LNCAP (cell line): Measurements from ENCODE around the gene ZNF134.

ENCODE experiments used
- CTCF ChIP-seq: fragments of 450-650 bp; IDR thresholded peaks from 2 replicates; pipeline ENCODE4 v1.5.1; 2017; ENCODE audit warnings: mild to moderate bottlenecking

Gene ZNF134

DNA sequence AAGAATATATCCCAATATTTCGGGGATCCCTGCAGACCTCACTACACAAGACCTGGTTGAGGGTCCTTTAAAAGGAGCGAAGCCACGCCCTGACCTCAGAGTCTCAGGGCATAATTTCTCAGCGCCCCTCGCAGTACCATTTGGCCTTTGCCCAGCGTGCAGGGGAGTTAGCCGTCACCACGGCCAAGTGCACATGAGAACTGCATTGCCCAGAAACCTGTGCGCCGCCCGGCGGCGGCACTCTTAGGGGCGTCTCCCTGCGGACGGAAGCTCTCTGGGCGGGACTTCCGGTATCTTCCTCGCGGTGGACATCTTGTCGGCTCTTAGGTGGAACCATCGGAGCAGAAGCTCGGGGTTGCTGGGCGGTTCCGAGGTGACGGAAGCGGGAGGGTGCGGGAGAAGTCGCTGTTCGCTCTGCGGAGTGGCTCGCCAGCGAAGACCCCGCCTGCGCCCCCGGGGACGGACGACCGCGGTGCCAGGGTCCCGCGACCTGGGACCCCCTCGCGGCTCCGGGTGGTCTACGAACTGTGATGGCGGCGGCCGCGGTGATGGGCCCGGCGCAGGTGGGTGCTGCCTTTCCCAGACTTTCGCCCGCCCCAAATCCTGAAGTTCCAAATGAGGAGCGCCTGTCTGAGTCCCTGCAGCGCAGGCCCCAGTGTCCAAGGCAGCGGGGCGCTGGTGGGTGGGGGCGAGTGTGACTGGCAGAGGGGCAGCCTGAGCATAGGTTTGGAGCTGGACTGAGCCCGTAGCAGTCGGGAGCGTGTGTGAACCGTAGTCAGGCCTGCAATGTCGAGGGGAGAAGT is at the start of gene ZNF134:
Gene ZNF134 (plus strand): TSS at position 302 of the 803 bp plus-strand sequence. CDS start 5,227 bp downstream, outside the sequence.
- no peak for TF ChIP-seq CTCF

GRCh38 chr19:57566396-57567265 is 47.4 kb upstream of the ZNF134 start:
- TF ChIP-seq CTCF: no peak

DNA sequence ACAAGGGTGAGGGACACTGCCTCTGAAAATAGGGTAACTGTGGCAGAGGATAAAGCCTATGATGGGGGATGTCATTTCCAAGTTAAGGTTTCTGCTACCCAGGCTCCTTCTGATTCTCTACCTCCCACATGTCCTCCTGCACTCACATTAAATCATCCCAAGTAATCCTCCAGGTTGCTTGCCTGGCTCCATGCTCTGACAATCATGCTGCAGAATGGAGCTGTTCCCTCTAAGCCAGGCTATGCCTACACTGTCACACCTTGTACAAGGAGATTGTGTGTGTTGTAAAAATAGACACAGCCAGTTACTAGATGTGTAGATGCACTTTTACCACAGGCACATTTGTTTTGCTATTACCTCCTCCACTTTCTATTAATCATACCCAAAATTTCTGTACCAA is 43.3 kb upstream of the ZNF134 start:
- no peak for TF ChIP-seq CTCF

- TF ChIP-seq CTCF: no peak
These were observed 41.6 kb upstream of the ZNF134 start for GRCh38 chr19:57572415-57572947.

GRCh38 chr19:57576661-57577060 is 37.4 kb upstream of the ZNF134 start:
- TF ChIP-seq CTCF: no peak

- TF ChIP-seq CTCF: peak; percentile 23; the same call in 1 of the 2 replicates
These were observed 35.4 kb upstream of the ZNF134 start, which contains the start of gene ZNF416 for GRCh38 chr19:57578487-57579205. TSS of gene ZNF416 (minus strand) at chr19:57578911. CDS start at chr19:57578704, 207 bp downstream.

GRCh38 chr19:57583104-57583520 is 30.9 kb upstream of the ZNF134 start:
- no peak for TF ChIP-seq CTCF
